GM18519 (cell line): ENCODE measurements around the gene COMMD3.
"Not testable (repeated sequence)": the region's sequence is repeated elsewhere in the genome, so short reads cannot be mapped to it uniquely, and the experiment has no call there.

Experiments
- ATAC-seq: cut with Tn5 transposase; IDR thresholded peaks from one replicate; pipeline ENCODE4 v1.9.1; 2021; ENCODE audit warnings: mild to moderate bottlenecking, moderate library complexity; ENCODE audit not compliant: unreplicated experiment, low FRiP score

The COMMD3 gene

GRCh38 chr10:22316286-22317075 lies at the start of gene COMMD3:
COMMD3 (plus strand) TSS chr10:22316388; CDS start chr10:22316418, 30 bp downstream.
- peak; percentile 39 for ATAC-seq

GRCh38 chr10:22268503-22268902 lies 47.7 kb upstream of the COMMD3 start:
- no peak for ATAC-seq

- no peak for ATAC-seq
Observed at GRCh38 chr10:22271786-22272185, 44.4 kb upstream of the COMMD3 start.

GRCh38 chr10:22278441-22278782 lies 37.8 kb upstream of the COMMD3 start:
- ATAC-seq: no peak

GRCh38 chr10:22280078-22280477 lies 36.1 kb upstream of the COMMD3 start:
- no peak for ATAC-seq

GRCh38 chr10:22285130-22285529 lies 31.1 kb upstream of the COMMD3 start:
- no peak for ATAC-seq

GRCh38 chr10:22293747-22294404 lies 22.3 kb upstream of the COMMD3 start:
- ATAC-seq: no peak

- ATAC-seq: no peak
Observed at GRCh38 chr10:22294694-22295093, 21.5 kb upstream of the COMMD3 start.

GRCh38 chr10:22301193-22301592 lies 15.0 kb upstream of the COMMD3 start:
- no peak for ATAC-seq

- ATAC-seq: no peak
Observed at GRCh38 chr10:22303461-22303860, 12.7 kb upstream of the COMMD3 start.

GRCh38 chr10:22305721-22306120 lies 10.5 kb upstream of the COMMD3 start:
- no peak for ATAC-seq

GRCh38 chr10:22308390-22308789 lies 7.8 kb upstream of the COMMD3 start:
- ATAC-seq: peak; percentile 99

- no peak for ATAC-seq
Observed at GRCh38 chr10:22309180-22310000, 6.8 kb upstream of the COMMD3 start.

- ATAC-seq: not testable (repeated sequence)
Observed at GRCh38 chr10:22310012-22310411, 6.2 kb upstream of the COMMD3 start.

GRCh38 chr10:22310928-22311327 lies 5.3 kb upstream of the COMMD3 start:
- no peak for ATAC-seq

GRCh38 chr10:22314852-22315251 lies 1.3 kb upstream of the COMMD3 start:
- no peak for ATAC-seq

GRCh38 chr10:22315455-22316285 lies 518 bp upstream of the COMMD3 start:
- ATAC-seq: peak; percentile 14

GRCh38 chr10:22317076-22317370 lies 835 bp downstream of the COMMD3 start:
- ATAC-seq: peak; percentile 27

GRCh38 chr10:22317771-22318565 lies 1.8 kb downstream of the COMMD3 start:
- no peak for ATAC-seq

- no peak for ATAC-seq
Observed at GRCh38 chr10:22318772-22319171, 2.6 kb downstream of the COMMD3 start.
